H9 (cell line): ENCODE results near the gene KIF22. TPM values are rescaled to one million over a fixed set of nuclear protein-coding genes. Genes with fewer than 3 reads are reported as not detected.

Source experiments
- DNase-seq: peaks from one replicate; pipeline ENCODE4 v3.0.0-alpha.2; 2017
- H2AFZ ChIP-seq: one replicate; pipeline ENCODE4 v1.6.1; 2013; ENCODE audit warnings: mild to moderate bottlenecking, low read length, control low read depth, moderate library complexity
- H2AK5ac ChIP-seq: 2 replicates; pipeline ENCODE4 v1.6.1; 2013; ENCODE audit warnings: low read length, control low read depth, mixed read lengths; ENCODE audit not compliant: insufficient read length
- H2BK120ac ChIP-seq: one replicate; pipeline ENCODE4 v1.6.1; 2013; ENCODE audit warnings: low read depth, mild to moderate bottlenecking, low read length, control low read depth, inconsistent platforms; ENCODE audit not compliant: poor library complexity, severe bottlenecking
- H2BK12ac ChIP-seq: 2 replicates; pipeline ENCODE4 v1.6.1; 2013; ENCODE audit warnings: low read length, control low read depth, mixed read lengths, low read depth; ENCODE audit not compliant: insufficient read length
- H2BK15ac ChIP-seq: 2 replicates; pipeline ENCODE4 v1.6.1; 2013; ENCODE audit warnings: low read depth, low read length, control low read depth
- H2BK20ac ChIP-seq: one replicate; pipeline ENCODE4 v1.6.1; 2013; ENCODE audit warnings: low read depth, mild to moderate bottlenecking, low read length, control low read depth, inconsistent platforms; ENCODE audit not compliant: poor library complexity, severe bottlenecking
- H2BK5ac ChIP-seq: 2 replicates; pipeline ENCODE4 v1.6.1; 2013; ENCODE audit warnings: low read length, control low read depth, mixed read lengths; ENCODE audit not compliant: insufficient read length
- H3K14ac ChIP-seq: 2 replicates; pipeline ENCODE4 v1.6.1; 2013; ENCODE audit warnings: low read length, control low read depth; ENCODE audit not compliant: insufficient read depth
- H3K18ac ChIP-seq: 2 replicates; pipeline ENCODE4 v1.6.1; 2013; ENCODE audit warnings: low read depth, mild to moderate bottlenecking, mixed read lengths, low read length, control low read depth; ENCODE audit not compliant: insufficient read length
- H3K23ac ChIP-seq: 2 replicates; pipeline ENCODE4 v1.6.1; 2013; ENCODE audit warnings: low read length, control low read depth, mixed read lengths, low read depth; ENCODE audit not compliant: insufficient read length
- H3K23me2 ChIP-seq: 2 replicates; pipeline ENCODE4 v1.6.1; 2013; ENCODE audit warnings: low read depth, mild to moderate bottlenecking, mixed read lengths, low read length, control low read depth; ENCODE audit not compliant: insufficient read length, poor library complexity, severe bottlenecking
- H3K27ac ChIP-seq: 2 replicates; pipeline ENCODE4 v1.5.1; 2013; ENCODE audit warnings: low read length, control low read depth, mixed read lengths, low read depth; ENCODE audit not compliant: insufficient read length
- H3K27me3 ChIP-seq: 2 replicates; pipeline ENCODE4 v1.6.1; 2013; ENCODE audit warnings: low read length, control low read depth, inconsistent platforms; ENCODE audit not compliant: insufficient read depth
- H3K4ac ChIP-seq: 2 replicates; pipeline ENCODE4 v1.6.1; 2013; ENCODE audit warnings: low read depth, mild to moderate bottlenecking, control low read depth, inconsistent platforms, low read length, moderate library complexity
- H3K4me1 ChIP-seq: 2 replicates; pipeline ENCODE4 v1.6.1; 2013; ENCODE audit warnings: low read length, control low read depth, inconsistent platforms; ENCODE audit not compliant: insufficient read depth
- H3K4me2 ChIP-seq: 2 replicates; pipeline ENCODE4 v1.6.1; 2013; ENCODE audit warnings: low read length, control low read depth, mixed read lengths; ENCODE audit not compliant: insufficient read length, insufficient read depth
- H3K56ac ChIP-seq: 2 replicates; pipeline ENCODE4 v1.6.1; 2013; ENCODE audit warnings: low read depth, mild to moderate bottlenecking, mixed read lengths, low read length, control low read depth; ENCODE audit not compliant: insufficient read length
- H3K79me1 ChIP-seq: 2 replicates; pipeline ENCODE4 v1.6.1; 2013; ENCODE audit warnings: low read depth, mild to moderate bottlenecking, moderate library complexity, low read length, control low read depth, inconsistent platforms; ENCODE audit not compliant: insufficient read depth, poor library complexity, severe bottlenecking
- H3K79me2 ChIP-seq: 2 replicates; pipeline ENCODE4 v1.6.1; 2013; ENCODE audit warnings: low read length, control low read depth, inconsistent platforms; ENCODE audit not compliant: insufficient read depth
- H3K9ac ChIP-seq: 2 replicates; pipeline ENCODE4 v1.6.1; 2013; ENCODE audit warnings: low read length, control low read depth, mixed read lengths; ENCODE audit not compliant: insufficient read length; ENCODE audit errors: extremely low read depth
- H3K9me3 ChIP-seq: one replicate; pipeline ENCODE4 v1.6.1; 2013; ENCODE audit warnings: low read depth, low read length, inconsistent platforms; ENCODE audit not compliant: control insufficient read depth
- H3T11ph ChIP-seq: one replicate; pipeline ENCODE4 v1.6.1; 2013; ENCODE audit warnings: mild to moderate bottlenecking, low read length, control low read depth, inconsistent platforms
- H4K20me1 ChIP-seq: one replicate; pipeline ENCODE4 v1.6.1; 2013; ENCODE audit not compliant: control insufficient read depth, insufficient read length, insufficient read depth
- H4K5ac ChIP-seq: 2 replicates; pipeline ENCODE4 v1.6.1; 2013; ENCODE audit warnings: low read depth, mild to moderate bottlenecking, mixed read lengths, low read length, control low read depth; ENCODE audit not compliant: insufficient read length
- H4K8ac ChIP-seq: replicated peaks from 2 replicates; pipeline ENCODE4 v1.6.1; 2013; ENCODE audit warnings: low read length, control low read depth, mixed read lengths, low read depth; ENCODE audit not compliant: insufficient read length
- H4K91ac ChIP-seq: 2 replicates; pipeline ENCODE4 v1.6.1; 2013; ENCODE audit warnings: low read depth, mild to moderate bottlenecking, moderate library complexity, mixed read lengths, low read length, control low read depth; ENCODE audit not compliant: insufficient read length
- H3K27ac Mint-ChIP-seq, 3 experiments: 2 replicates in 2 of 3; 3 replicates in 1 of 3; pipeline ENCODE4 v1.8.0; 2020 to 2021; ENCODE audit warnings: mixed read lengths in 3 of 3, mild to moderate bottlenecking in 1 of 3, moderate library complexity in 1 of 3
- H3K27me3 Mint-ChIP-seq: 2 replicates; pipeline ENCODE4 v1.8.0; 2021; ENCODE audit warnings: low read depth, mild to moderate bottlenecking, moderate library complexity, mixed read lengths
- H3K36me3 Mint-ChIP-seq, 3 experiments: 2 replicates in 2 of 3; 3 replicates in 1 of 3; pipeline ENCODE4 v1.8.0; 2020 to 2021; ENCODE audit warnings: low read depth in 3 of 3, mixed read lengths in 3 of 3; ENCODE audit not compliant: insufficient read depth in 1 of 3
- H3K4me1 Mint-ChIP-seq, 2 experiments: 2 replicates each; pipeline ENCODE4 v1.8.0; 2020; ENCODE audit warnings: mixed read lengths in 2 of 2
- H3K4me3 Mint-ChIP-seq, 2 experiments: 2 replicates in 1 of 2; 3 replicates in 1 of 2; pipeline ENCODE4 v1.8.0; 2020 to 2021; ENCODE audit warnings: mild to moderate bottlenecking in 2 of 2, mixed read lengths in 2 of 2, moderate library complexity in 1 of 2
- H3K9me3 Mint-ChIP-seq, 2 experiments: 2 replicates in 1 of 2; 3 replicates in 1 of 2; pipeline ENCODE4 v1.8.0; 2020; ENCODE audit warnings: mild to moderate bottlenecking in 2 of 2, mixed read lengths in 2 of 2, moderate library complexity in 1 of 2
- WGBS: extraction: QIAGEN DNeasy Blood & Tissue Kit; methylation state at CpG from one replicate; pipeline ENCODE4 v1.1.7; 2013; ENCODE audit warnings: missing lambda C conversion rate, low lambda C conversion rate, mixed read lengths; ENCODE audit not compliant: insufficient read length; ENCODE audit errors: extremely low coverage; 5-methylcytosine and 5-hydroxymethylcytosine counted together
- total RNA-seq: library from RNA; stranded (reverse); gene quantifications from 2 replicates; pipeline ENCODE4 v1.2.1, GENCODE V29; 2021
- TF ChIP-seq, protein P1 (sequence below): fragments of 200-600 bp; sonication (generic); conservative IDR thresholded peaks from 3 replicates; pipeline ENCODE4 v1.8.0; 2021; ENCODE audit warnings: antibody characterized with exemption, mild to moderate bottlenecking

KIF22 gene
- total RNA-seq, 1 experiment from 2014 or later, result 151 TPM

DNA sequence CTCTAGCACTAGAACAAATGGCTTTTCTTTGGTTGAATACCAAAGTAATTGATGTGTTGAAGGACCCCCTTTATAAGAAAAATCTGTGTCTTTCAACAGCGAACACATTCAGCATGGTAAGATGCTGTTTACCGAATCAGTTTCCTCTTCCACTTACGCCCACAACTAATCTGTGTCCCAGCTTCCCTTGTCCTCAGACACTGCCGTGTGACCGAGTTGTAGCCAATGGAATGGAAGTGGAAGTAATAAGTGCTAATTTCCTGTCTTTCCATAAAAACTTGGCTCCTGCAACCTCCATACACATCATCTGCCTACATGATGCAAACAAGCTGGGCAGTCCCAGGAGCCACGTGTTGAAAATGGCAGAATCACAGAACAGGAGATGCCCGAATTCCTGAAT lies 62.1 kb downstream of the KIF22 start:
- Histone ChIP-seq H2BK12ac (no peak overlapping the region), H2AFZ (no peak overlapping the region)

More for the DNA sequence above, 62.1 kb downstream of the KIF22 start:
- no peaks in the 10 kb centered on the region for H3K79me1 ChIP-seq
- Mint-ChIP-seq H3K4me3 (no peak overlapping the region), H3K27ac (no peak overlapping the region), H3K36me3 (no peaks in the 10 kb centered on the region; a peak in 3 of 7 replicates), H3K9me3 (no peaks in the 10 kb centered on the region), H3K4me1 (peaks cover 7 to 10% of the 10 kb centered on the region in 2 experiments), H3K27me3 (no peaks in the 10 kb centered on the region)
- H4K5ac ChIP-seq, result no peak overlapping the region
- TF ChIP-seq, protein P1, sequence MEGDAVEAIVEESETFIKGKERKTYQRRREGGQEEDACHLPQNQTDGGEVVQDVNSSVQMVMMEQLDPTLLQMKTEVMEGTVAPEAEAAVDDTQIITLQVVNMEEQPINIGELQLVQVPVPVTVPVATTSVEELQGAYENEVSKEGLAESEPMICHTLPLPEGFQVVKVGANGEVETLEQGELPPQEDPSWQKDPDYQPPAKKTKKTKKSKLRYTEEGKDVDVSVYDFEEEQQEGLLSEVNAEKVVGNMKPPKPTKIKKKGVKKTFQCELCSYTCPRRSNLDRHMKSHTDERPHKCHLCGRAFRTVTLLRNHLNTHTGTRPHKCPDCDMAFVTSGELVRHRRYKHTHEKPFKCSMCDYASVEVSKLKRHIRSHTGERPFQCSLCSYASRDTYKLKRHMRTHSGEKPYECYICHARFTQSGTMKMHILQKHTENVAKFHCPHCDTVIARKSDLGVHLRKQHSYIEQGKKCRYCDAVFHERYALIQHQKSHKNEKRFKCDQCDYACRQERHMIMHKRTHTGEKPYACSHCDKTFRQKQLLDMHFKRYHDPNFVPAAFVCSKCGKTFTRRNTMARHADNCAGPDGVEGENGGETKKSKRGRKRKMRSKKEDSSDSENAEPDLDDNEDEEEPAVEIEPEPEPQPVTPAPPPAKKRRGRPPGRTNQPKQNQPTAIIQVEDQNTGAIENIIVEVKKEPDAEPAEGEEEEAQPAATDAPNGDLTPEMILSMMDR, result no peak
- H3K23me2 ChIP-seq, result no peaks in the 10 kb centered on the region
- no peak overlapping the region for H3K14ac ChIP-seq
- H2AK5ac ChIP-seq, result no peak overlapping the region
- no peak overlapping the region for H3T11ph ChIP-seq
- H3K27ac ChIP-seq, result no peak overlapping the region
- no peak overlapping the region for H3K4ac ChIP-seq
- H3K79me2 ChIP-seq, result no peaks in the 10 kb centered on the region
- no peaks in the 10 kb centered on the region for H3K9me3 ChIP-seq
- no peaks in the 10 kb centered on the region for H4K20me1 ChIP-seq
- H2BK120ac ChIP-seq, result no peak overlapping the region
- no CpG with 5 or more reads among the region's 7 CpGs for WGBS
- H3K56ac ChIP-seq, result no peak overlapping the region
- H3K23ac ChIP-seq, result no peak overlapping the region
- no peak overlapping the region for H2BK15ac ChIP-seq
- H3K9ac ChIP-seq, result no peak overlapping the region
- no peaks in the 10 kb centered on the region for H3K27me3 ChIP-seq
- DNase-seq, result no peak
- H4K8ac ChIP-seq, result no peak overlapping the region
- no peak overlapping the region for H4K91ac ChIP-seq
- no peaks in the 10 kb centered on the region for H3K4me1 ChIP-seq
- H2BK20ac ChIP-seq, result no peak overlapping the region
- H2BK5ac ChIP-seq, result no peak overlapping the region
- H3K18ac ChIP-seq, result no peak overlapping the region
- no peak overlapping the region for H3K4me2 ChIP-seq
